ENCODE data around the gene KCNH2.

GRCh38 chr7:150914966-150915365 lies 63.2 kb downstream of the KCNH2 start:
- TF ChIP-seq POLR2A (IDR thresholded peaks at IDR 0.05; ENCODE audit: extremely low read depth, insufficient read length), result no peak
- TF ChIP-seq, protein P1, sequence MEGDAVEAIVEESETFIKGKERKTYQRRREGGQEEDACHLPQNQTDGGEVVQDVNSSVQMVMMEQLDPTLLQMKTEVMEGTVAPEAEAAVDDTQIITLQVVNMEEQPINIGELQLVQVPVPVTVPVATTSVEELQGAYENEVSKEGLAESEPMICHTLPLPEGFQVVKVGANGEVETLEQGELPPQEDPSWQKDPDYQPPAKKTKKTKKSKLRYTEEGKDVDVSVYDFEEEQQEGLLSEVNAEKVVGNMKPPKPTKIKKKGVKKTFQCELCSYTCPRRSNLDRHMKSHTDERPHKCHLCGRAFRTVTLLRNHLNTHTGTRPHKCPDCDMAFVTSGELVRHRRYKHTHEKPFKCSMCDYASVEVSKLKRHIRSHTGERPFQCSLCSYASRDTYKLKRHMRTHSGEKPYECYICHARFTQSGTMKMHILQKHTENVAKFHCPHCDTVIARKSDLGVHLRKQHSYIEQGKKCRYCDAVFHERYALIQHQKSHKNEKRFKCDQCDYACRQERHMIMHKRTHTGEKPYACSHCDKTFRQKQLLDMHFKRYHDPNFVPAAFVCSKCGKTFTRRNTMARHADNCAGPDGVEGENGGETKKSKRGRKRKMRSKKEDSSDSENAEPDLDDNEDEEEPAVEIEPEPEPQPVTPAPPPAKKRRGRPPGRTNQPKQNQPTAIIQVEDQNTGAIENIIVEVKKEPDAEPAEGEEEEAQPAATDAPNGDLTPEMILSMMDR (IDR thresholded peaks at IDR 0.05; ENCODE audit: low read depth, low read length), result no peak
- TF ChIP-seq, protein P2, sequence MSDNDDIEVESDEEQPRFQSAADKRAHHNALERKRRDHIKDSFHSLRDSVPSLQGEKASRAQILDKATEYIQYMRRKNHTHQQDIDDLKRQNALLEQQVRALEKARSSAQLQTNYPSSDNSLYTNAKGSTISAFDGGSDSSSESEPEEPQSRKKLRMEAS (IDR thresholded peaks at IDR 0.05; ENCODE audit: low read depth, low read length), result no peak
- no peak for TF ChIP-seq MYC (IDR thresholded peaks at IDR 0.05; ENCODE audit: low read depth, low read length)
